ENCODE measurements around the gene NOCT.

The NOCT gene

GRCh38 chr4:139036885-139037284 lies 21.3 kb downstream of the NOCT start (continued):
- no peak for TF ChIP-seq ZNF639 (tag by site-specific recombination; IDR thresholded peaks at IDR 0.05)

GRCh38 chr4:139038874-139039443 lies 23.4 kb downstream of the NOCT start:
- TF ChIP-seq ZNF146 (tag by site-specific recombination; IDR thresholded peaks at IDR 0.05): no peak
- TF ChIP-seq SCRT2 (tag by site-specific recombination; IDR thresholded peaks at IDR 0.05): no peak
- TF ChIP-seq ZNF530 (tag by site-specific recombination; IDR thresholded peaks at IDR 0.05; ENCODE audit: low read depth): no peak
- peak; percentile 93 for TF ChIP-seq ZNF510 (tag by site-specific recombination; IDR thresholded peaks at IDR 0.05; ENCODE audit: insufficient replicate concordance)
- TF ChIP-seq ZFP3 (tag by site-specific recombination; IDR thresholded peaks at IDR 0.05; ENCODE audit: low read depth): no peak
- TF ChIP-seq ZNF23 (tag by site-specific recombination; IDR thresholded peaks at IDR 0.05; ENCODE audit: borderline replicate concordance): no peak
- TF ChIP-seq, protein P1, sequence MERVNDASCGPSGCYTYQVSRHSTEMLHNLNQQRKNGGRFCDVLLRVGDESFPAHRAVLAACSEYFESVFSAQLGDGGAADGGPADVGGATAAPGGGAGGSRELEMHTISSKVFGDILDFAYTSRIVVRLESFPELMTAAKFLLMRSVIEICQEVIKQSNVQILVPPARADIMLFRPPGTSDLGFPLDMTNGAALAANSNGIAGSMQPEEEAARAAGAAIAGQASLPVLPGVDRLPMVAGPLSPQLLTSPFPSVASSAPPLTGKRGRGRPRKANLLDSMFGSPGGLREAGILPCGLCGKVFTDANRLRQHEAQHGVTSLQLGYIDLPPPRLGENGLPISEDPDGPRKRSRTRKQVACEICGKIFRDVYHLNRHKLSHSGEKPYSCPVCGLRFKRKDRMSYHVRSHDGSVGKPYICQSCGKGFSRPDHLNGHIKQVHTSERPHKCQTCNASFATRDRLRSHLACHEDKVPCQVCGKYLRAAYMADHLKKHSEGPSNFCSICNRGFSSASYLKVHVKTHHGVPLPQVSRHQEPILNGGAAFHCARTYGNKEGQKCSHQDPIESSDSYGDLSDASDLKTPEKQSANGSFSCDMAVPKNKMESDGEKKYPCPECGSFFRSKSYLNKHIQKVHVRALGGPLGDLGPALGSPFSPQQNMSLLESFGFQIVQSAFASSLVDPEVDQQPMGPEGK (tag by site-specific recombination; IDR thresholded peaks at IDR 0.05): no peak
- no peak for TF ChIP-seq ZNF132 (tag by site-specific recombination; IDR thresholded peaks at IDR 0.05; ENCODE audit: borderline replicate concordance)
- Histone ChIP-seq H3K36me3 (ENCODE audit: control insufficient read depth in 2 of 2, insufficient read depth in 1 of 2, low read length in 2 of 2) (peaks cover 0 to 37% of the 10 kb centered on the region in 2 experiments; a peak in 2 of 3 replicates), H3K27ac (ENCODE audit: extremely low read depth, low read depth, low read length) (no peak overlapping the region), H3K4me1 (ENCODE audit: control insufficient read depth, insufficient read depth, low read length) (no peaks in the 10 kb centered on the region), H3K9me3 (ENCODE audit: control insufficient read depth, insufficient read depth, low read depth, low read length) (no peaks in the 10 kb centered on the region), H3K4me3 (ENCODE audit: low read depth, low read length) (no peak overlapping the region)
- CTCF ChIA-PET: interaction anchor here (1.6 kb wide), 1 partner anchor 8 kb away, joined by 8 read pairs; no protein-coding TSS in a partner anchor
- POLR2A ChIA-PET: no interaction called here

- ChIA-PET CTCF (interaction anchor here (0.7 to 1.5 kb wide), 3 partner anchors 12 to 43 kb away, joined by 3 to 5 read pairs (median 3); no protein-coding TSS in a partner anchor), POLR2A (no interaction called here)
- no peak overlapping the region for H3K27ac ChIP-seq (ENCODE audit: extremely low read depth, low read depth, low read length)
- H3K4me1 ChIP-seq (ENCODE audit: control insufficient read depth, insufficient read depth, low read length): no peaks in the 10 kb centered on the region
- H3K36me3 ChIP-seq (ENCODE audit: control insufficient read depth in 2 of 2, insufficient read depth in 1 of 2, low read length in 2 of 2): peaks cover 0 to 53% of the 10 kb centered on the region in 2 experiments; a peak in 2 of 3 replicates
- H3K9me3 ChIP-seq (ENCODE audit: control insufficient read depth, insufficient read depth, low read depth, low read length): no peaks in the 10 kb centered on the region
- TF ChIP-seq, protein P2, sequence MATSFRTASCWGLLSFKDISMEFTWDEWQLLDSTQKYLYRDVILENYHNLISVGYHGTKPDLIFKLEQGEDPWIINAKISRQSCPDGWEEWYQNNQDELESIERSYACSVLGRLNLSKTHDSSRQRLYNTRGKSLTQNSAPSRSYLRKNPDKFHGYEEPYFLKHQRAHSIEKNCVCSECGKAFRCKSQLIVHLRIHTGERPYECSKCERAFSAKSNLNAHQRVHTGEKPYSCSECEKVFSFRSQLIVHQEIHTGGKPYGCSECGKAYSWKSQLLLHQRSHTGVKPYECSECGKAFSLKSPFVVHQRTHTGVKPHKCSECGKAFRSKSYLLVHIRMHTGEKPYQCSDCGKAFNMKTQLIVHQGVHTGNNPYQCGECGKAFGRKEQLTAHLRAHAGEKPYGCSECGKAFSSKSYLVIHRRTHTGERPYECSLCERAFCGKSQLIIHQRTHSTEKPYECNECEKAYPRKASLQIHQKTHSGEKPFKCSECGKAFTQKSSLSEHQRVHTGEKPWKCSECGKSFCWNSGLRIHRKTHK (tag by site-specific recombination; IDR thresholded peaks at IDR 0.05): no peak
- TF ChIP-seq ZNF518A (tag by site-specific recombination; conservative IDR thresholded peaks at IDR 0.05; ENCODE audit: low read depth) (no peak), ZNF350 (tag by site-specific recombination; IDR thresholded peaks at IDR 0.05) (no peak), KLF8 (tag by site-specific recombination; IDR thresholded peaks at IDR 0.05) (no peak), ZBTB1 (tag by site-specific recombination; IDR thresholded peaks at IDR 0.05) (no peak), ZNF112 (tag by site-specific recombination; IDR thresholded peaks at IDR 0.05) (no peak), SALL2 (tag by site-specific recombination; IDR thresholded peaks at IDR 0.05; ENCODE audit: borderline replicate concordance) (no peak)
- H3K4me3 ChIP-seq (ENCODE audit: low read depth, low read length): no peak overlapping the region
Measured at GRCh38 chr4:139042981-139043460, 27.4 kb downstream of the NOCT start.
